Measurements from ENCODE around the gene KCNMA1.

GRCh38 chr10:77626266-77626935 is 11.2 kb downstream of the KCNMA1 start:
- TF ChIP-seq CTCF (IDR thresholded peaks at IDR 0.05) (no peak), POLR2A (IDR thresholded peaks at IDR 0.05) (no peak)
